SK-N-SH (cell line): ENCODE results near the gene LRCOL1. TPM values are rescaled to one million over a fixed set of nuclear protein-coding genes. Genes with fewer than 3 reads are reported as not detected.

Experiments used
- CTCF ChIA-PET: fragments of 300-600, 350-600 bp; formaldehyde crosslinking; extraction: SDS; loops from one replicate; lab custom pipeline; 2021; lab: Yijun Ruan, JAX
- POLR2A ChIA-PET: fragments of 350-600 bp; sonication (Branson Sonifier 250); formaldehyde crosslinking; extraction: SDS; loops from one replicate; lab custom pipeline; 2020; ENCODE audit warnings: antibody characterized with exemption, inconsistent platforms; lab: Yijun Ruan, JAX
- DNase-seq: peaks from one replicate; pipeline ENCODE4 v3.0.0; 2012
- H2AFZ ChIP-seq: fragments of 200-600 bp; sonication (generic); 2 replicates; pipeline ENCODE4 v1.8.1; 2016; ENCODE audit warnings: antibody characterized with exemption, mild to moderate bottlenecking, low read depth
- H3F3A ChIP-seq: fragments of 200-600 bp; sonication (generic); replicated peaks from 2 replicates; pipeline ENCODE3; 2016; ENCODE audit warnings: antibody characterized with exemption, mild to moderate bottlenecking; ENCODE audit not compliant: insufficient read depth
- H3K27ac ChIP-seq, 2 experiments: fragments of 200-500 bp in 1 of 2; fragments of 200-600 bp in 1 of 2; sonication (Bioruptor generic) in 1 of 2; sonication (generic), shearing (Covaris generic) in 1 of 2; 2 replicates each; pipeline versions ENCODE4 v1.5.1 to v1.6.1; 2014 to 2016; ENCODE audit warnings: low read depth in 2 of 2, inconsistent platforms in 1 of 2, low read length in 1 of 2, mild to moderate bottlenecking in 1 of 2, mixed read lengths in 1 of 2
- H3K27me3 ChIP-seq: fragments of 200-600 bp; sonication (generic), shearing (Covaris generic); 2 replicates; pipeline ENCODE4 v1.6.1; 2016; ENCODE audit warnings: mixed run types; ENCODE audit not compliant: insufficient read depth
- H3K36me3 ChIP-seq, 2 experiments: fragments of 200-500 bp in 1 of 2; fragments of 200-600 bp in 1 of 2; sonication (Bioruptor generic) in 1 of 2; sonication (generic) in 1 of 2; replicated peaks in 1 of 2; 2 replicates each; pipeline versions ENCODE3 to v1.5.1; 2014 to 2016; ENCODE audit warnings: low read length in 1 of 2, mild to moderate bottlenecking in 1 of 2; ENCODE audit not compliant: insufficient read depth in 2 of 2, control insufficient read depth in 1 of 2
- H3K4me1 ChIP-seq, 2 experiments: fragments of 200-500 bp in 1 of 2; fragments of 200-600 bp in 1 of 2; sonication (Bioruptor generic) in 1 of 2; sonication (generic), shearing (Covaris generic) in 1 of 2; 2 replicates each; pipeline versions ENCODE4 v1.5.1 to v1.6.1; 2014 to 2016; ENCODE audit warnings: low read depth in 1 of 2, low read length in 1 of 2, mixed run types in 1 of 2; ENCODE audit not compliant: insufficient read depth in 2 of 2, control insufficient read depth in 1 of 2
- H3K4me2 ChIP-seq: fragments of 200-600 bp; sonication (generic), shearing (Covaris generic); 2 replicates; pipeline ENCODE4 v1.6.1; 2017; ENCODE audit warnings: mixed run types
- H3K4me3 ChIP-seq, 2 experiments: fragments of 200-500 bp in 1 of 2; fragments of 200-600 bp in 1 of 2; sonication (Bioruptor generic) in 1 of 2; sonication (generic), shearing (Covaris generic) in 1 of 2; 2 replicates each; pipeline versions ENCODE4 v1.5.1 to v1.8.1; 2014 to 2016; ENCODE audit warnings: low read depth in 2 of 2, inconsistent platforms in 1 of 2, low read length in 1 of 2, mild to moderate bottlenecking in 1 of 2, mixed read lengths in 1 of 2, moderate library complexity in 1 of 2
- H3K79me2 ChIP-seq: fragments of 200-600 bp; sonication (generic); 2 replicates; pipeline ENCODE4 v1.8.1; 2017; ENCODE audit warnings: mild to moderate bottlenecking; ENCODE audit not compliant: insufficient read depth
- H3K9ac ChIP-seq: fragments of 200-600 bp; sonication (generic); 2 replicates; pipeline ENCODE4 v1.6.1; 2017; ENCODE audit warnings: mixed run types
- H3K9me2 ChIP-seq: fragments of 200-600 bp; sonication (generic); 2 replicates; pipeline ENCODE4 v1.6.1; 2017; ENCODE audit warnings: mixed run types
- H3K9me3 ChIP-seq: fragments of 200-600 bp; sonication (generic); 2 replicates; pipeline ENCODE4 v1.6.1; 2017; ENCODE audit warnings: mixed run types, mild to moderate bottlenecking, moderate library complexity
- H4K20me1 ChIP-seq: fragments of 200-600 bp; sonication (generic); 2 replicates; pipeline ENCODE4 v1.6.1; 2017; ENCODE audit warnings: mild to moderate bottlenecking, mixed run types; ENCODE audit not compliant: insufficient read depth
- CHD2 ChIP-seq: fragments of 150-350 bp; IDR thresholded peaks from 2 replicates; pipeline ENCODE4 v1.6.1; 2018; ENCODE audit warnings: low read length; ENCODE audit not compliant: partially characterized antibody
- ELF1 ChIP-seq: IDR thresholded peaks from 2 replicates; pipeline ENCODE4 v1.4.0; 2012
- FOSL2 ChIP-seq: IDR thresholded peaks from 2 replicates; pipeline ENCODE4 v1.4.0; 2012; ENCODE audit warnings: low read depth, mild to moderate bottlenecking, moderate library complexity, borderline replicate concordance
- FOXM1 ChIP-seq: IDR thresholded peaks from 2 replicates; pipeline ENCODE4 v1.4.0; 2012; ENCODE audit warnings: low read depth, mild to moderate bottlenecking
- MXI1 ChIP-seq: IDR thresholded peaks from 2 replicates; pipeline ENCODE4 v1.6.1; 2012; ENCODE audit warnings: mild to moderate bottlenecking, low read depth, low read length, improper control_type of control experiment
- RAD21 ChIP-seq: IDR thresholded peaks from 2 replicates; pipeline ENCODE4 v1.6.1; 2012; ENCODE audit warnings: mild to moderate bottlenecking, low read length
- RCOR1 ChIP-seq: fragments of 150-350 bp; IDR thresholded peaks from 2 replicates; pipeline ENCODE4 v1.6.1; 2017; ENCODE audit warnings: antibody characterized with exemption, low read length
- RXRA ChIP-seq: IDR thresholded peaks from 2 replicates; pipeline ENCODE4 v1.4.0; 2012; ENCODE audit warnings: low read depth, mild to moderate bottlenecking, borderline replicate concordance
- SIN3A ChIP-seq: IDR thresholded peaks from 2 replicates; pipeline ENCODE4 v1.6.1; 2012; ENCODE audit warnings: low read depth, mild to moderate bottlenecking, low read length, moderate library complexity, borderline replicate concordance
- SMC3 ChIP-seq: IDR thresholded peaks from 2 replicates; pipeline ENCODE4 v1.6.1; 2012; ENCODE audit warnings: low read depth, low read length, improper control_type of control experiment
- TCF12 ChIP-seq: IDR thresholded peaks from 2 replicates; pipeline ENCODE4 v1.4.0; 2012
- TEAD4 ChIP-seq: IDR thresholded peaks from 2 replicates; pipeline ENCODE4 v1.4.0; 2012; ENCODE audit warnings: mild to moderate bottlenecking, borderline replicate concordance; ENCODE audit not compliant: insufficient read depth
- WGBS: methylation state at CpG from one replicate; pipeline ENCODE4 v1.1.6; 2017; ENCODE audit warnings: low lambda C conversion rate; 5-methylcytosine and 5-hydroxymethylcytosine counted together
- polyA plus RNA-seq, 3 experiments: library from polyadenylated mRNA; depleted of rRNA; stranded (reverse); fragments of >200 nt; gene quantifications; 2 replicates each; pipeline ENCODE4 v1.2.3, GENCODE V29; 2012
- TF ChIP-seq, protein P1 (sequence below): IDR thresholded peaks from 2 replicates; pipeline ENCODE4 v1.4.0; 2012; ENCODE audit warnings: low read depth, borderline replicate concordance
- TF ChIP-seq, protein P2 (sequence below): IDR thresholded peaks from 2 replicates; pipeline ENCODE4; 2012
- TF ChIP-seq, protein P3 (sequence below): fragments of 200-600 bp; sonication (generic); IDR thresholded peaks from 2 replicates; pipeline ENCODE4 v1.6.1; 2017; ENCODE audit warnings: antibody characterized with exemption, mild to moderate bottlenecking, moderate library complexity
- TF ChIP-seq, protein P4 (sequence below): fragments of 150-350 bp; IDR thresholded peaks from 2 replicates; pipeline ENCODE4 v1.6.1; 2016; ENCODE audit warnings: mild to moderate bottlenecking, low read depth, low read length

Gene LRCOL1
- polyA plus RNA-seq, 1 of the 3 experiments (the other 2 are of a cell fraction) = 1.1 TPM

DNA sequence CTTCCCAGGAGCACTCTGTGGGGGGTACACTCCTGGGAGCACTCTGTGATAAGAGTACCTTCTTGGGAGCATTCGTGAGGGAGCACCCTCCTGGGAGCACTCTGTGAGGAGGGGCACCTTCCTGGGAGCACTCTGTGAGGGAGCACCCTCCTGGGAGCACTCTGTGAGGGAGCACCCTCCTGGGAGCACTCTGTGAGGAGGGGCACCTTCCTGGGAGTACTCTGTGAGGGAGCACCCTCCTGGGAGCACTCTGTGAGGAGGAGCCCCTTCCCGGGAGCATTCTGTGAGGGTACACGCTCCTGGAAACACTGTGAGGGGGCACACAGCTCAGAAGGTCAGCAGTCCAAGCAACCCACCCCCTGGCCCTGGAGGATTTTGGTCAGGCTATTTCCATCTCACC is 22.6 kb downstream of the LRCOL1 start:
- no peak overlapping the region for H3K9ac ChIP-seq
- no peaks in the 10 kb centered on the region for H3K27me3 ChIP-seq
- no peaks in the 10 kb centered on the region for H4K20me1 ChIP-seq
- no peaks in the 10 kb centered on the region for H3K9me2 ChIP-seq
- no peak overlapping the region for H3K4me3 ChIP-seq
- no peaks in the 10 kb centered on the region for H3K4me1 ChIP-seq
- H2AFZ ChIP-seq = no peak overlapping the region
- no peaks in the 10 kb centered on the region for H3K36me3 ChIP-seq
- CTCF ChIA-PET = no interaction called here
- no peaks in the 10 kb centered on the region for H3K79me2 ChIP-seq
- POLR2A ChIA-PET = no interaction called here
- no peaks in the 10 kb centered on the region for H3K9me3 ChIP-seq
- WGBS = 8% methylated on average over 2 of the region's 3 CpGs
- no peak overlapping the region for H3K4me2 ChIP-seq
- H3F3A ChIP-seq = peaks cover 5% of the 10 kb centered on the region
- H3K27ac ChIP-seq = no peak overlapping the region
- DNase-seq = no peak
- TF ChIP-seq MXI1 (no peak), CHD2 (no peak), RXRA (no peak), RCOR1 (no peak), SMC3 (no peak), RAD21 (no peak), TCF12 (no peak), FOXM1 (no peak), TEAD4 (no peak), ELF1 (no peak)
- TF ChIP-seq, protein P1, sequence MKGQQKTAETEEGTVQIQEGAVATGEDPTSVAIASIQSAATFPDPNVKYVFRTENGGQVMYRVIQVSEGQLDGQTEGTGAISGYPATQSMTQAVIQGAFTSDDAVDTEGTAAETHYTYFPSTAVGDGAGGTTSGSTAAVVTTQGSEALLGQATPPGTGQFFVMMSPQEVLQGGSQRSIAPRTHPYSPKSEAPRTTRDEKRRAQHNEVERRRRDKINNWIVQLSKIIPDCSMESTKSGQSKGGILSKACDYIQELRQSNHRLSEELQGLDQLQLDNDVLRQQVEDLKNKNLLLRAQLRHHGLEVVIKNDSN = no peak
- TF ChIP-seq, protein P2, sequence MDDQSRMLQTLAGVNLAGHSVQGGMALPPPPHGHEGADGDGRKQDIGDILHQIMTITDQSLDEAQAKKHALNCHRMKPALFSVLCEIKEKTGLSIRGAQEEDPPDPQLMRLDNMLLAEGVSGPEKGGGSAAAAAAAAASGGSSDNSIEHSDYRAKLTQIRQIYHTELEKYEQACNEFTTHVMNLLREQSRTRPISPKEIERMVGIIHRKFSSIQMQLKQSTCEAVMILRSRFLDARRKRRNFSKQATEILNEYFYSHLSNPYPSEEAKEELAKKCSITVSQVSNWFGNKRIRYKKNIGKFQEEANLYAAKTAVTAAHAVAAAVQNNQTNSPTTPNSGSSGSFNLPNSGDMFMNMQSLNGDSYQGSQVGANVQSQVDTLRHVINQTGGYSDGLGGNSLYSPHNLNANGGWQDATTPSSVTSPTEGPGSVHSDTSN = no peak

DNA sequence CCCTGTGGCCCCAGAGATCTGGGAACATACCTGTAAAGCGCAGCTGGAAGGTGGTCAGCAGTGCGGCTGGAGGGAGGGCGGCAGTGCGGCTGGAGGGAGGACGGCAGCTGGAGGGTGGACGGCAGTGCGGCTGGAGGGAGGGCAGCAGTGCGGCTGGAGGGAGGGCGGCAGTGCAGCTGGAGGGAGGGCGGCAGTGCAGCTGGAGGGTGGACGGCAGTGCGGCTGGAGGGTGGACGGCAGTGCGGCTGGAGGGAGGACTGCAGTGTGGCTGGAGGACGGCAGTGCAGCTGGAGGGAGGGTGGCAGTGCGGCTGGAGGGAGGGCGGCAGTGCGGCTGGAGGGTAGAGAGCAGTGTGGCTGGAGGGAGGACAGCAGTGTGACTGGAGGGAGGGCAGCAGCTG is 23.5 kb downstream of the LRCOL1 start:
- POLR2A ChIA-PET = no interaction called here
- H3K36me3 ChIP-seq = peaks cover 0 to 3% of the 10 kb centered on the region in 2 experiments
- no peaks in the 10 kb centered on the region for H3K27me3 ChIP-seq
- no peak overlapping the region for H3K4me3 ChIP-seq
- no peaks in the 10 kb centered on the region for H3K79me2 ChIP-seq
- no peaks in the 10 kb centered on the region for H3K9me2 ChIP-seq
- H3F3A ChIP-seq = peaks cover 3% of the 10 kb centered on the region
- H3K27ac ChIP-seq = no peak overlapping the region
- no peaks in the 10 kb centered on the region for H3K4me1 ChIP-seq
- CTCF ChIA-PET = interaction anchor here (1.0 to 2.4 kb wide), 2 partner anchors 26 to 172 kb away, joined by 3 to 12 read pairs; no protein-coding TSS in a partner anchor
- no peak for TF ChIP-seq TCF12
- no peak for TF ChIP-seq FOSL2
- TF ChIP-seq SIN3A = no peak
- TF ChIP-seq, protein P3, sequence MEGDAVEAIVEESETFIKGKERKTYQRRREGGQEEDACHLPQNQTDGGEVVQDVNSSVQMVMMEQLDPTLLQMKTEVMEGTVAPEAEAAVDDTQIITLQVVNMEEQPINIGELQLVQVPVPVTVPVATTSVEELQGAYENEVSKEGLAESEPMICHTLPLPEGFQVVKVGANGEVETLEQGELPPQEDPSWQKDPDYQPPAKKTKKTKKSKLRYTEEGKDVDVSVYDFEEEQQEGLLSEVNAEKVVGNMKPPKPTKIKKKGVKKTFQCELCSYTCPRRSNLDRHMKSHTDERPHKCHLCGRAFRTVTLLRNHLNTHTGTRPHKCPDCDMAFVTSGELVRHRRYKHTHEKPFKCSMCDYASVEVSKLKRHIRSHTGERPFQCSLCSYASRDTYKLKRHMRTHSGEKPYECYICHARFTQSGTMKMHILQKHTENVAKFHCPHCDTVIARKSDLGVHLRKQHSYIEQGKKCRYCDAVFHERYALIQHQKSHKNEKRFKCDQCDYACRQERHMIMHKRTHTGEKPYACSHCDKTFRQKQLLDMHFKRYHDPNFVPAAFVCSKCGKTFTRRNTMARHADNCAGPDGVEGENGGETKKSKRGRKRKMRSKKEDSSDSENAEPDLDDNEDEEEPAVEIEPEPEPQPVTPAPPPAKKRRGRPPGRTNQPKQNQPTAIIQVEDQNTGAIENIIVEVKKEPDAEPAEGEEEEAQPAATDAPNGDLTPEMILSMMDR = no peak
- TF ChIP-seq, protein P4, sequence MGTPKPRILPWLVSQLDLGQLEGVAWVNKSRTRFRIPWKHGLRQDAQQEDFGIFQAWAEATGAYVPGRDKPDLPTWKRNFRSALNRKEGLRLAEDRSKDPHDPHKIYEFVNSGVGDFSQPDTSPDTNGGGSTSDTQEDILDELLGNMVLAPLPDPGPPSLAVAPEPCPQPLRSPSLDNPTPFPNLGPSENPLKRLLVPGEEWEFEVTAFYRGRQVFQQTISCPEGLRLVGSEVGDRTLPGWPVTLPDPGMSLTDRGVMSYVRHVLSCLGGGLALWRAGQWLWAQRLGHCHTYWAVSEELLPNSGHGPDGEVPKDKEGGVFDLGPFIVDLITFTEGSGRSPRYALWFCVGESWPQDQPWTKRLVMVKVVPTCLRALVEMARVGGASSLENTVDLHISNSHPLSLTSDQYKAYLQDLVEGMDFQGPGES = no peak
- TF ChIP-seq, all 33 proteins: peak for 0
- no peaks in the 10 kb centered on the region for H4K20me1 ChIP-seq
- H2AFZ ChIP-seq = no peak overlapping the region
- no peaks in the 10 kb centered on the region for H3K9me3 ChIP-seq
- no peak overlapping the region for H3K4me2 ChIP-seq
- WGBS = 72% methylated on average over 18 of the region's 18 CpGs
- H3K9ac ChIP-seq = no peak overlapping the region
- no peak for DNase-seq
